AG04449 (cell line): ENCODE measurements around the gene AGPAT4.

Experiments
- CTCF ChIA-PET: fragments of 350-600 bp; formaldehyde crosslinking; extraction: SDS; loops from one replicate; lab custom pipeline; 2021; ENCODE audit warnings: antibody characterized with exemption; lab: Yijun Ruan, JAX
- POLR2A ChIA-PET: fragments of 400-600, 350-600 bp; formaldehyde crosslinking; extraction: SDS; loops from one replicate; lab custom pipeline; 2020; ENCODE audit warnings: antibody characterized with exemption, inconsistent platforms; lab: Yijun Ruan, JAX
- DNase-seq: peaks from one replicate; pipeline ENCODE4 v3.0.0-alpha.2; 2010; ENCODE audit warnings: low read depth, low spot score
- H3K4me3 ChIP-seq: 2 replicates; pipeline ENCODE4 v1.5.1; 2011; ENCODE audit warnings: low read depth, mild to moderate bottlenecking, control low read depth, low read length
- TF ChIP-seq, protein P1 (sequence below): IDR thresholded peaks from one replicate; pipeline ENCODE4 v1.5.1; 2011; ENCODE audit warnings: mild to moderate bottlenecking, moderate library complexity, low read length, control low read depth, inconsistent platforms; ENCODE audit not compliant: insufficient read depth; ENCODE audit errors: missing control alignments

The AGPAT4 gene

DNA sequence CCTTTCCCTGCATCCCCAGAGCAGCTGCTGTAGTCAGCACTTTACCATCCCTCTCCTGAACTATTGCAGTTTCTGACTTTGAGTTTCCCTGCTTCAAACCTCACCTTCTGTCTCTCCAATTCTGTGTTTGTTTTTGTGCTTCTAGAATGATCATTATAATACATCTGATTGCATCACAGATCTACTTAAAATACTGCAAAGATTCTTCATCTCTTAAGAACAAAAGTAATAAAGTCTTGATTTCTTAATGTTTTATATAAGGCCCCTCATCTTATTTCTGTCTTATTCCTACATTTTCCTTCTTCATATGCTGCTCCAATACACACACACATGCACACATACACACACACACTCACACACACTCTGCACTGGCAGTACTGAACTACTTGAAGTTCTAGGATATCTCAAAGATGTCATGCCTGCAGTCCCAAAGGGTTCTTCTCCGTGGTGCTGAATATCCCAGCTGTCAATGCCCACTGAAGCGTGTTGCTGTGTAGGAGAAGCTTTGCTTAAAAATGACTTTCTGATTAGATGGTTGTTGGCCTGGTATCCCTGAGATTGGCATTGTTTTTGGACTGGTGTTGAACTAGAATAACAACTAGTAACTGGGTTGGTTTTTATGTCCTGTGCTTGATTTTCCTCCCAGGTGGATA, 185.1 kb downstream of the AGPAT4 start:
- TF ChIP-seq, protein P1, sequence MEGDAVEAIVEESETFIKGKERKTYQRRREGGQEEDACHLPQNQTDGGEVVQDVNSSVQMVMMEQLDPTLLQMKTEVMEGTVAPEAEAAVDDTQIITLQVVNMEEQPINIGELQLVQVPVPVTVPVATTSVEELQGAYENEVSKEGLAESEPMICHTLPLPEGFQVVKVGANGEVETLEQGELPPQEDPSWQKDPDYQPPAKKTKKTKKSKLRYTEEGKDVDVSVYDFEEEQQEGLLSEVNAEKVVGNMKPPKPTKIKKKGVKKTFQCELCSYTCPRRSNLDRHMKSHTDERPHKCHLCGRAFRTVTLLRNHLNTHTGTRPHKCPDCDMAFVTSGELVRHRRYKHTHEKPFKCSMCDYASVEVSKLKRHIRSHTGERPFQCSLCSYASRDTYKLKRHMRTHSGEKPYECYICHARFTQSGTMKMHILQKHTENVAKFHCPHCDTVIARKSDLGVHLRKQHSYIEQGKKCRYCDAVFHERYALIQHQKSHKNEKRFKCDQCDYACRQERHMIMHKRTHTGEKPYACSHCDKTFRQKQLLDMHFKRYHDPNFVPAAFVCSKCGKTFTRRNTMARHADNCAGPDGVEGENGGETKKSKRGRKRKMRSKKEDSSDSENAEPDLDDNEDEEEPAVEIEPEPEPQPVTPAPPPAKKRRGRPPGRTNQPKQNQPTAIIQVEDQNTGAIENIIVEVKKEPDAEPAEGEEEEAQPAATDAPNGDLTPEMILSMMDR = no peak
- no peak for DNase-seq
- ChIA-PET CTCF (interaction anchor here (0.9 to 1.3 kb wide), 3 partner anchors 9 to 284 kb away, joined by 3 to 5 read pairs (median 3); no protein-coding TSS in a partner anchor), POLR2A (no interaction called here)
- H3K4me3 ChIP-seq = no peak overlapping the region

DNA sequence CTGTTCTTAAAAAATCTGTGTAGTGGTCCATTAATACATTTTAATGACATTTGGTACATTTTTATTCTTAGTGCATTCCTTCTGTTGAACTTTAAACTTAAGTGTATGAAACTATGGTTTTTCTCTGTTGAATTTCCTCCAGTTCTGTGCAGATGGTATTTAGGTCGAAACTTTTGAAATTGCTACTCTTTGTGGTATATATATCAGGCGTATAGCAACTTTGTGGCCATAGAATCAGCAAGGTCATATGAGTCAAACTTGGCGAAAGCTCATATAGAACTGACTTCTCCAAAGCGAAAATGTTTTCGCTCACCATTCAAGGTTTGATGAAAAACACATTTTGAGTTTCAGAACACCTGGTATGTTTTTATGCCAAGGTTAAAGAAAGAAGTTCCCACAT, 188.6 kb downstream of the AGPAT4 start:
- ChIA-PET CTCF (interaction anchor here (0.8 to 0.9 kb wide), 2 partner anchors 9 to 16 kb away, joined by 3 read pairs; no protein-coding TSS in a partner anchor), POLR2A (no interaction called here)
- TF ChIP-seq, protein P1 = no peak
- no peak overlapping the region for H3K4me3 ChIP-seq
- DNase-seq = no peak

DNA sequence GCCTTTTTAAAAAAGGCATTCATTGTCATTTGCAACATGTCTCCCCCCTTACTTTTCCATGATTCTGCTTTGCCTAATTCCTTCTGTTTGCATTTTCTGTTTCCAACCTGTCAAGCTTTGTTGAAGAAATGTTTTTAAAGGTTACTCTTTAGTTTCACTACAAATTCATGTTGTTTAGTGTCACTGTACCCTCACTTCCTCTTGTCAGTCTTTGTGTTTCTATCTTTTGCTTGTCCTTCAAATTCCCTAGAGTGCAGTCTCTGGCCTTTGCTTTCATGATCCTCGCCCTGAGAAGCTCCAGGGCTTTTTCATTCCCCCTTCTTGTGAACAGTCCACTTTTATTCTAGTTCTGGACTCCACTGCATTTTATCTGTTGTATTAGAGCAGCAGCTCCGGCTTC, 191.6 kb downstream of the AGPAT4 start:
- H3K4me3 ChIP-seq = no peak overlapping the region
- TF ChIP-seq, protein P1 = no peak
- ChIA-PET POLR2A (no interaction called here), CTCF (interaction anchor here (1.3 kb wide), 2 partner anchors 9 to 288 kb away, joined by 3 read pairs; no protein-coding TSS in a partner anchor)
- DNase-seq = no peak

DNA sequence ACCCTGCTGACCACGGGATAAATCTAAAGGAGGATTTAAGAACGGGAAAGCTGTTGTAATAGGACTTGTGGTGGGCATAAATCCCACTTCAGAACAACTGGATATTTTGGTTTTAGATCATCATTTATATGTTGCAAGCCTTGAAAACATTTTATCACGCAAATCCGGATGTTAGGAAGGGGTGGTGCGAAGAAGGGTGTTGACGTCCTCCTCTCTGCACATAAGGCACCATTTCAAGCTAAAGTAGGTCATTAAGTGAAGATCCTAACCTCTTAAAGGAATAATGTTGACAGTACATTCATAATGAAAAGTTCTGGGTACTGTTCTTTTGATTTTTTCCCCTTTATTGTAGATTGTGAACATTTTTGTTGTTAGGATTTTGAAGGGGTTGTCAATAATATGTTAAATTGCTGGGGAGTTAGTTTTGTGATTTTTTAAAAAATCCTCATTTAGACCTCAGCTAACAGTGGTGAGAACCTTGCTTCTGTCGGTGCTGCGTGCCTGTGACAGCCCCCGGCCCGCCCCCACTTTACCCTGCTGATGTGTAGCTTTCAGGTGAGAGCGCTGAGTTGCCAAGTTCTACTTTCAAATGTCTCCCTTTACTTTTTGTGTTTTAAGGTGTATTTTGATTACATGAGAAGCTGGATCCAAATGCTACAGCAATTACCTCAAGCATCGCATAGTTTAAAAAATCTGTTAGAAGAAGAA, 193.4 kb downstream of the AGPAT4 start:
- ChIA-PET POLR2A (no interaction called here), CTCF (interaction anchor here (0.8 to 1.7 kb wide), 5 partner anchors 9 to 152 kb away, joined by 3 to 4 read pairs (median 3); no protein-coding TSS in a partner anchor)
- H3K4me3 ChIP-seq = no peak overlapping the region
- DNase-seq = no peak
- TF ChIP-seq, protein P1 = no peak
